ENCODE data around the gene TRO. TPM values are rescaled to one million over a fixed set of nuclear protein-coding genes. Genes with fewer than 3 reads are reported as not detected.

The TRO gene
- total and polyA plus RNA-seq, 2 of the 13 experiments (the other 11 are each of a cell fraction or from before 2014, with no cell fraction given) = 13.8 to 25.4 TPM

DNA sequence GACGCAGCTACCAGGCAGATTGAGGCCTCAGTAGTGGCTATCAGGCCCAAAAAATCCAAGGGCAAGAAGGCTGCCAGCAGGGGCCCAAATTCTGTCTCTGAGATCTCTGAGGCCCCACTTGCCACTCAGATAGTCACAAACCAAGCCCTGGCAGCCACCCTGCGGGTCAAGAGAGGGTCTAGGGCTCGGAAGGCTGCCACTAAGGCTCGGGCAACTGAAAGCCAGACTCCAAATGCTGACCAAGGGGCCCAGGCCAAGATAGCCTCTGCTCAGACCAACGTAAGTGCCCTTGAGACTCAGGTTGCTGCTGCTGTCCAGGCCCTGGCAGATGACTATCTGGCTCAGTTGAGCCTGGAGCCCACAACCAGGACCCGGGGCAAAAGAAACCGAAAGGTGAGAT lies 2.8 kb downstream of the TRO start (continued):
- TF ChIP-seq SCMH1 (CRISPR knock-in tag; IDR thresholded peaks at IDR 0.05; ENCODE audit: borderline replicate concordance) = no peak
- TF ChIP-seq ZFP36 (IDR thresholded peaks at IDR 0.05; ENCODE audit: borderline replicate concordance, low read depth, low read length, partially characterized antibody) = no peak
- TF ChIP-seq REL (CRISPR knock-in tag; conservative IDR thresholded peaks at IDR 0.05) = no peak

DNA sequence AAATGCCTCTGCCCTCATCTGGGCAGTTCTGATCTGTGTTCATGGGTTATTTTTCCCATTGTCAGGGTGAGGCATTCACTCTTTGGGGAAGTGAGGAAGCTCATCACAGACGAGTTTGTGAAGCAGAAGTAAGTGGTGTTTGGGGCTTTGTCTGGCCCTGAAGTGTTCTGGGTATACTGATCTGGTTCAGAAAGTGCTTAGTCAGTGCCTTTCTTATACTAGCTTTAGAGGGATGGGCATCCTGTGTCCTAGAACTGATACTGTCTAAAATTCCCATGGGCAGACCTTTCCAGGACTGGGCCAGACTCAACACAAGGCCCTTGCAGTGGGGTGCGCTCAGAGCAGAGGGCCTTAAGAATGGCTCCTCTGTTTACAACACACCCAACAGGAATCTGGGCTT lies 6.4 kb downstream of the TRO start:
- DNase-seq (ENCODE audit: low spot score) (no peak), ATAC-seq (no peak), FAIRE-seq (no peak)
- ChIA-PET POLR2A (no interaction called here), CTCF (ENCODE audit: low intra/inter-chr PET ratio, low total read pairs) (no interaction called here)
- in situ Hi-C loops (cut with HindIII; ENCODE audit: extremely low pct_ligation_motif_present, low pct_unique_long_range_greater_than_20kb) (no loop called here), intact Hi-C loops (cut with micrococcal nuclease; ENCODE audit: unreplicated experiment) (no loop called here)
- Histone ChIP-seq H2AFZ (ENCODE audit: low read length) (no peak overlapping the region), H3K9ac (ENCODE audit: insufficient read depth, low read depth, low read length) (no peak overlapping the region), H3K4me2 (ENCODE audit: low read depth, low read length) (no peak overlapping the region), H3K27ac (ENCODE audit: extremely low read length, insufficient read depth, low read length) (no peak overlapping the region), H3K4me3 (replicated peaks in 1 of 3; ENCODE audit: insufficient read depth in 1 of 3, low read depth in 2 of 3, low read length in 3 of 3) (no peak overlapping the region), H4K20me1 (ENCODE audit: insufficient read depth, low read length) (no peaks in the 10 kb centered on the region), H3K27me3 (ENCODE audit: control insufficient read depth in 1 of 2, insufficient read depth in 2 of 2, low read length in 2 of 2) (no peaks in the 10 kb centered on the region), H3K4me1 (ENCODE audit: insufficient read depth, low read length) (no peaks in the 10 kb centered on the region), H3K9me3 (ENCODE audit: low read length) (no peaks in the 10 kb centered on the region), H3K79me2 (ENCODE audit: insufficient read depth, low read length) (no peaks in the 10 kb centered on the region), H3K36me3 (replicated peaks in 1 of 2; ENCODE audit: control insufficient read depth in 1 of 2, insufficient read depth in 2 of 2, low read length in 2 of 2) (peaks cover 0 to 3% of the 10 kb centered on the region in 2 experiments; a peak in 2 of 5 replicates)
- peak in 1 of 2 experiments; percentile 13; a peak in 1 of 4 replicates for TF ChIP-seq MAFK (conservative IDR thresholded peaks at IDR 0.05 in 1 of 2, IDR thresholded peaks at IDR 0.05 in 1 of 2; ENCODE audit: low read length in 2 of 2)
- no peak for TF ChIP-seq GPN1 (CRISPR knock-in tag; IDR thresholded peaks at IDR 0.05; ENCODE audit: borderline replicate concordance)
- WGBS (ENCODE audit: low lambda C conversion rate) = no CpG with 5 or more reads among the region's 2 CpGs
- no TSS peak for BruUV-seq (replicated peaks)

DNA sequence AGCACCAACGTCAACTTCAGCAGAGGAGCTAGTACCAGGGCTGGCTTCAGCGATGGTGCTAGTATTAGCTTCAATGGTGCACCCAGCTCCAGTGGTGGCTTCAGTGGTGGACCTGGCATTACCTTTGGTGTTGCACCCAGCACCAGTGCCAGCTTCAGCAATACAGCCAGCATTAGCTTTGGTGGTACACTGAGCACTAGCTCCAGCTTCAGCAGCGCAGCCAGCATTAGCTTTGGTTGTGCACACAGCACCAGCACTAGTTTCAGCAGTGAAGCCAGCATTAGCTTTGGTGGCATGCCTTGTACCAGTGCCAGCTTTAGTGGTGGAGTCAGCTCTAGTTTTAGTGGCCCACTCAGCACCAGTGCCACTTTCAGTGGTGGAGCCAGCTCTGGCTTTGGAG lies 8.3 kb downstream of the TRO start:
- ChIA-PET CTCF (ENCODE audit: low intra/inter-chr PET ratio, low total read pairs) (no interaction called here), POLR2A (no interaction called here)
- H3K4me2 ChIP-seq (ENCODE audit: low read depth, low read length) = no peak overlapping the region
- H3K27me3 ChIP-seq (ENCODE audit: control insufficient read depth in 1 of 2, insufficient read depth in 2 of 2, low read length in 2 of 2) = no peaks in the 10 kb centered on the region
- no peaks in the 10 kb centered on the region for H4K20me1 ChIP-seq (ENCODE audit: insufficient read depth, low read length)
- WGBS (ENCODE audit: low lambda C conversion rate) = no CpG with 5 or more reads among the region's 3 CpGs
- no peak overlapping the region for H3K4me3 ChIP-seq (replicated peaks in 1 of 3; ENCODE audit: insufficient read depth in 1 of 3, low read depth in 2 of 3, low read length in 3 of 3)
- H3K4me1 ChIP-seq (ENCODE audit: insufficient read depth, low read length) = no peaks in the 10 kb centered on the region
- H3K9ac ChIP-seq (ENCODE audit: insufficient read depth, low read depth, low read length) = no peak overlapping the region
- no peak for FAIRE-seq
- no peaks in the 10 kb centered on the region for H3K9me3 ChIP-seq (ENCODE audit: low read length)
- H3K79me2 ChIP-seq (ENCODE audit: insufficient read depth, low read length) = no peaks in the 10 kb centered on the region
- in situ Hi-C loops (cut with HindIII; ENCODE audit: extremely low pct_ligation_motif_present, low pct_unique_long_range_greater_than_20kb) (no loop called here), intact Hi-C loops (cut with micrococcal nuclease; ENCODE audit: unreplicated experiment) (no loop called here)
- H3K27ac ChIP-seq (ENCODE audit: extremely low read length, insufficient read depth, low read length) = no peak overlapping the region
- H2AFZ ChIP-seq (ENCODE audit: low read length) = no peak overlapping the region
- BruUV-seq (replicated peaks) = no TSS peak
- no peak for DNase-seq (ENCODE audit: low spot score)
- H3K36me3 ChIP-seq (replicated peaks in 1 of 2; ENCODE audit: control insufficient read depth in 1 of 2, insufficient read depth in 2 of 2, low read length in 2 of 2) = peaks cover 0 to 3% of the 10 kb centered on the region in 2 experiments; a peak in 2 of 5 replicates
- ATAC-seq = no peak
- TF ChIP-seq ZBTB7A (CRISPR knock-in tag; IDR thresholded peaks at IDR 0.05) (no peak), THRA (CRISPR knock-in tag; IDR thresholded peaks at IDR 0.05; ENCODE audit: borderline replicate concordance) (no peak)

Measured in HepG2 (cell line).